ENCODE data around the gene SELENOS. TPM values are rescaled to one million over a fixed set of nuclear protein-coding genes. Genes with fewer than 3 reads are reported as not detected.

The SELENOS gene, protein sequence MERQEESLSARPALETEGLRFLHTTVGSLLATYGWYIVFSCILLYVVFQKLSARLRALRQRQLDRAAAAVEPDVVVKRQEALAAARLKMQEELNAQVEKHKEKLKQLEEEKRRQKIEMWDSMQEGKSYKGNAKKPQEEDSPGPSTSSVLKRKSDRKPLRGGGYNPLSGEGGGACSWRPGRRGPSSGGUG
- 83.3 TPM for polyA plus RNA-seq (2012; ENCODE audit: insufficient read depth, insufficient read length, low read depth)

DNA sequence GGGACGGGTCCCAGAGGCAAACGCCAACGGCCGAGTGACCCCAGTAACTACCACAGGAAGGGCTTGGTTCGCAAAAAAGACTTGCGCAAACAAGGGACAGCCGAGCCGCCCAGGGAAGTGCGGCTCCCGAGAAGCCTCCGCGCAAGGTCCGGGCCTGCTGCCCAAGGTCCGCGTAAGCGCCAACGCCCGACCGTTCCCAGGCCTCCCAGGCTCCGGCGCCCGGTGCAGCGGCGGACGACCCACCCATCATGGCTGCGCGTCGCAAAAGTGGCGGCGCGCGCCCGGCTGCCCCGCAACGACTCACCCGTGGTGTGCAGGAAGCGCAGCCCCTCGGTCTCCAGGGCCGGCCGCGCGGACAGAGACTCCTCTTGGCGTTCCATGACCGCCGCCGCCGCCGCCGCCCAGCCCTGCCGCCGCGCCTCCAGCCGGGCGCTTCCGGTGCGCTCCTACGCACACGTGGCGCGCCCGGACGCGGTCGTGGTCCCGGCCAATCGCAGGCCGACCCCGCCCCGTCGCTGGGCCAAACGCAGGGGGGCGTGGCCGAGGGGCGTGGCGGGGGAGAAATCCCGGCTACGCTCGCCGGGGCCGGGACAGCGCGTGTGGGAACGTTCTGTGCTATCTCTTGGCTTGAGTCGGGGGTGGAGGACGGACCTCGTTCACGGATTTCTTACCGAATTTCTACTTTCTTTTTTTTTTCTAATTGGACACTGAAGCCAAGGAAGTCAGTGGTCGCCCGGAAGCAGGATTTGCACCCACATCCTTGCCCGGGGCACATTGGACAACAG is at the start of gene SELENOS:
SELENOS (minus strand) TSS at position 448 of the 785 bp plus-strand sequence; CDS start at position 380, 68 bp downstream.
- TF ChIP-seq, protein P1, sequence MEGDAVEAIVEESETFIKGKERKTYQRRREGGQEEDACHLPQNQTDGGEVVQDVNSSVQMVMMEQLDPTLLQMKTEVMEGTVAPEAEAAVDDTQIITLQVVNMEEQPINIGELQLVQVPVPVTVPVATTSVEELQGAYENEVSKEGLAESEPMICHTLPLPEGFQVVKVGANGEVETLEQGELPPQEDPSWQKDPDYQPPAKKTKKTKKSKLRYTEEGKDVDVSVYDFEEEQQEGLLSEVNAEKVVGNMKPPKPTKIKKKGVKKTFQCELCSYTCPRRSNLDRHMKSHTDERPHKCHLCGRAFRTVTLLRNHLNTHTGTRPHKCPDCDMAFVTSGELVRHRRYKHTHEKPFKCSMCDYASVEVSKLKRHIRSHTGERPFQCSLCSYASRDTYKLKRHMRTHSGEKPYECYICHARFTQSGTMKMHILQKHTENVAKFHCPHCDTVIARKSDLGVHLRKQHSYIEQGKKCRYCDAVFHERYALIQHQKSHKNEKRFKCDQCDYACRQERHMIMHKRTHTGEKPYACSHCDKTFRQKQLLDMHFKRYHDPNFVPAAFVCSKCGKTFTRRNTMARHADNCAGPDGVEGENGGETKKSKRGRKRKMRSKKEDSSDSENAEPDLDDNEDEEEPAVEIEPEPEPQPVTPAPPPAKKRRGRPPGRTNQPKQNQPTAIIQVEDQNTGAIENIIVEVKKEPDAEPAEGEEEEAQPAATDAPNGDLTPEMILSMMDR (IDR thresholded peaks at IDR 0.05; ENCODE audit: low read depth, low read length), result no peak
- peaks cover 6% of the 10 kb centered on the region for H3K4me1 ChIP-seq
- H3K27me3 ChIP-seq, result no peaks in the 10 kb centered on the region
- DNase-seq, result peak; percentile 96
- no peaks in the 10 kb centered on the region for H3K9me3 ChIP-seq
- H3K4me3 ChIP-seq (ENCODE audit: low read depth, low read length), result peak within 1 kb of the TSS; percentile 99
- peaks cover 50% of the 10 kb centered on the region for H3K36me3 ChIP-seq

DNA sequence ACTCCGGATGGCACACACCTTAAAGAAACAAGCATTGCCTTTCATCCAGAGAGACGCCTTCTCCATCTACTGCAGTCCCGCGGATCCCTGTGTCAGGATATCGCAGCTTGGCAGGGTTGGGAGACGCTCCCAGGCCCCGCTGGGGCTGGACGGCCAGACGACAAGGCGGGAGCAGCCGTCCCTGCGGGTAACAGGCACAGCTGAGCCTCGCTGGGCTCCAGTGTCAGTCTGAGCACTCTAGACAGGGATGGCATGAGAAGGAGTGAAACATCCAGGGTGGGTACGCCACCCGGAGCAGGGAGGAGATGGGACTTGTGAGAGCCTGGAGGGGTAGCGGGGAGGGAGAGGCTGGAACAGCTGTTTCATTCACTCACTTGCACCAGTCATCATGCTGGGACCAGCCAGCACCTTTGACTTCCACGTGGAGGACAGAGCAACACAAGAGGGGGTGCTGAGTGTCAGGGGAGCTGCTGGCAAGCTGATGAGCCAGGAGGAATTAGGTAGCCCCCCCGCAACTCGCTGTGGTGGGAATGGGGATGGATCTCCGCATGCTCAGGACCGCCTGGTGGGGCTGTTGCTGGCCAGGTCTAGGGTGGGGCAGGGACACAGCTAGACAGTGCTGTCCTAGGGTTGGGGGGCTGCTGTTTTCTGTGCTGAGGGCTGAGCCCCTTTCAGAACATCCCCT is 49.3 kb upstream of the SELENOS start:
- Histone ChIP-seq H3K27me3 (no peaks in the 10 kb centered on the region), H3K36me3 (no peaks in the 10 kb centered on the region), H3K4me3 (ENCODE audit: low read depth, low read length) (no peak overlapping the region), H3K4me1 (no peaks in the 10 kb centered on the region), H3K9me3 (no peaks in the 10 kb centered on the region)
- TF ChIP-seq, protein P1 (IDR thresholded peaks at IDR 0.05; ENCODE audit: low read depth, low read length), result no peak
- no peak for DNase-seq

DNA sequence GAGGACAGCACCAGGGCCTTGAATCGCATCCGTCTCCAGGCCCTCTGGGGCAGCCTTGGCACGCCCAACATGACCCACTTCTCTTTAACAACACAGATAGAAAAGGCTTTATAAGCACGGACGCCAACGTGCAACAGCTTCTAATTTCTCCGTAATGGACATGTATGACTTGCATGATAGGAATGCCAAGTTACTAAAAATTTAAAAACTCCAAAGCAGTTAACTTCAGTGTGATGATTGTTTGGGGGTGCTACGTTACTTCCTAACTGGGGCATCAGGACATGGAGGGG is 48.7 kb upstream of the SELENOS start:
- no peaks in the 10 kb centered on the region for H3K4me1 ChIP-seq
- no peaks in the 10 kb centered on the region for H3K36me3 ChIP-seq
- H3K4me3 ChIP-seq (ENCODE audit: low read depth, low read length), result no peak overlapping the region
- no peak for DNase-seq
- H3K9me3 ChIP-seq, result no peaks in the 10 kb centered on the region
- TF ChIP-seq, protein P1 (IDR thresholded peaks at IDR 0.05; ENCODE audit: low read depth, low read length), result no peak
- H3K27me3 ChIP-seq, result no peaks in the 10 kb centered on the region

DNA sequence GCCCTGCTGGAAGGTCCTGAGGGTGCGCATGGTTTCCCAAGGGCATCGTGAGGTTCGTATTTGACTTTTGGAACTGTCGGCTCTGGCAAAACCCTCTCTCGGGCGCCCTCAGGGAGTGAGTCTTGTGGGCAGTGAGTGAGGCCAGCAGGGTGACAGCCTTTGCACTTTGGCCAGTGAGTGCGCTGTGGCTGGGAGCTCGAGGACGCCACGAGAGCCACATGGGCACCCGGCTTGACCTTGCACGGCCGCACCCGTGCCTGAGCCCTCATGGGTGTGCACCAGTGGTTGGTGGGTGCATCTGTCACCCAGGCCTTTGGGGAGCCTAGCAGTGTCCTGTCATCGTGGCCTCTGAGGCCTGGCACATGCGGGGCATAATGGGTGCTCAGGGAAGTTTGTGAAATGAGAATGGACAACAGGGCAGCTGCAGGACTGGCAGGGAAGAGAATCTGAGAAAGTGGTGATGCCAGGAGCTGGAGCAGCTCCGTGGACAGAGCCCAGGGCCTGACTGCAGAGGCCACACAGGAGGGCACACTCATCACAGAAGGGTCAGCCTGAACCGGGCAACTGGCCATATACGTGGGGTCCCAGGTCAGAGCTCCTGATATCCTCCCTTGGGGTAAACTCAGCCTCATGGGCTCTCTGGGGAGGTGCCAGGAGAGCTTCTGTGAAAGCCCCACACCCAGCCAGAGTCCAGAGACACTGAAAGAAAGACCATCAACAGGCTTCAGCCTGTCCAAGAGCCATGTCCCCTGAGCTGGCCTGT is 48.2 kb upstream of the SELENOS start:
- no peaks in the 10 kb centered on the region for H3K9me3 ChIP-seq
- TF ChIP-seq, protein P1 (IDR thresholded peaks at IDR 0.05; ENCODE audit: low read depth, low read length), result no peak
- no peaks in the 10 kb centered on the region for H3K27me3 ChIP-seq
- H3K36me3 ChIP-seq, result no peaks in the 10 kb centered on the region
- H3K4me3 ChIP-seq (ENCODE audit: low read depth, low read length), result no peak overlapping the region
- no peak for DNase-seq
- H3K4me1 ChIP-seq, result no peaks in the 10 kb centered on the region

DNA sequence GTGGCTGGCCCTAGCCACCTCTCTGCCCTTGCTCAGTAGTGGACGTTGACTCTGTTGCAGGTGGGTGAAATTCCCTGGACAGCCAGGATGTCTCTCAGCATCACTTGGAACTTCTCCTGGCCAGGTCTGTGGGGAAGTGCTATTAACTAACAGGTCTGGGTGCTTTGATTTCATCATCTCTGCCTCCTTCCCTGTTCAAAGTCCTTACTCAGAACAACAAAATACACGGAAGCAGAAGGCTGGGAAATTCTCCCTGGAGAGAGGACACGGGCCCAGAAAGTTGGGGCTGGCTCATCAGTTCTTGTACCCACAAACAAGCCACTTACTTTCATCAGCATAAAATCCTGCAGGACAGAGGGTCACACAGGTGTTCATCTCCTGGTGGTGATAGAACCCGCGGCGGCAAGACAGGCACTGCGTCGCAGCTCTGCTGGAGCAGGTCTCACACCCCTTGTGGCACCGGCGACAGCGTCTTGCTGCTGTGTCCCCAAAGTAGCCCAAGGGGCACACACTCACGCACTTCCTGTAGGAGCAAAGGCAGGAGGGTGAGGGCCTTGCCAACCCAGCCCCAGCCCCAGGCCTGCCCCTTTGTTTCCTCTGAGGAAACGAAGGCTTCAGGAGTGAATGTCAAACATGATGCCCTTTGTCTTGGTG is 47.4 kb upstream of the SELENOS start:
- H3K4me1 ChIP-seq, result no peaks in the 10 kb centered on the region
- TF ChIP-seq, protein P1 (IDR thresholded peaks at IDR 0.05; ENCODE audit: low read depth, low read length), result no peak
- no peaks in the 10 kb centered on the region for H3K9me3 ChIP-seq
- no peaks in the 10 kb centered on the region for H3K27me3 ChIP-seq
- no peak for DNase-seq
- H3K36me3 ChIP-seq, result no peaks in the 10 kb centered on the region
- no peak overlapping the region for H3K4me3 ChIP-seq (ENCODE audit: low read depth, low read length)
